HG03135 (cell line): ENCODE results near the gene SERPINB8.
"Not testable (repeated sequence)": the region's sequence is repeated elsewhere in the genome, so short reads cannot be mapped to it uniquely, and the experiment has no call there.

Experiments
- ATAC-seq: cut with Tn5 transposase; IDR thresholded peaks from one replicate; pipeline ENCODE4 v1.9.1; 2021; ENCODE audit warnings: mild to moderate bottlenecking, moderate library complexity; ENCODE audit not compliant: unreplicated experiment

SERPINB8 gene

GRCh38 chr18:63969942-63970808, at the start of gene SERPINB8:
SERPINB8 (plus strand) TSS chr18:63970081; CDS start chr18:63978309, 8,228 bp downstream.
- ATAC-seq = peak; percentile 91

GRCh38 chr18:63922049-63922448, 47.8 kb upstream of the SERPINB8 start:
- ATAC-seq = no peak

DNA sequence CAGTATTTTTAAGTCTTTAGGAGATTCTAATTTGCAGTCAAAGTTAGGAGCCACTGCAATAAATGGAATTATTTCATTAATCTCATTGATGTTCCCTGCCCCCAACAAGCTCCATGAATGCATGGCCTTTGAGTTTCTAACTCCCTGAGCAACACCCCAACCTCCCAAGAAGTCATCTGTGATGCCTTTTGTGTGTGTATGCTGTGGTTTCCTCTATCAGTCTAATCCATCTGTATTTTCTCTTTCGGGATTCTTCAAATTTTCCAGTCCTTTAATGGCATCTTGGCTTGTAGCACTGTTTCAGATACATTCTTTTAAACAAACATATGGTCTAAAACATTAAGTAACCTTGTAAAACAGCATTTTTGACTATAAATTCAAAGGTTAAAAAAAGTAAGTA, 45.3 kb upstream of the SERPINB8 start:
- no peak for ATAC-seq

DNA sequence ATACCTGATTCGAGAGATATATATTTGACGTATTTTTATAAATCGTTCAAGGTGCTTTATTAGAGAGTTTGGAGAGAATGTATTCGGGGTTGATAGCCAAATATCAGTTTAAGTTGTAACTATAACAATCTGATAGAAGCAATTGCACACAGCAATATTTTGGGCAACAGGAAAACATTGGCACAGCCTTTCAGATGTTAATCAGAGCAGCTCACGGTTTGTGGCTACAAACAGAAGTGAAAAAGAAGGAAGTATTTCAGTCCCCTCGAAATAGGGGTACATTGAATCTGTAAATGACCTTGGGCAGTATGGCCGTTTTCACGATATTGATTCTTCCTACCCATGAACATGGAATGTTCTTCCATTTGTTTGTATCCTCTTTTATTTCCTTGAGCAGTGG, 41.5 kb upstream of the SERPINB8 start:
- no peak for ATAC-seq

DNA sequence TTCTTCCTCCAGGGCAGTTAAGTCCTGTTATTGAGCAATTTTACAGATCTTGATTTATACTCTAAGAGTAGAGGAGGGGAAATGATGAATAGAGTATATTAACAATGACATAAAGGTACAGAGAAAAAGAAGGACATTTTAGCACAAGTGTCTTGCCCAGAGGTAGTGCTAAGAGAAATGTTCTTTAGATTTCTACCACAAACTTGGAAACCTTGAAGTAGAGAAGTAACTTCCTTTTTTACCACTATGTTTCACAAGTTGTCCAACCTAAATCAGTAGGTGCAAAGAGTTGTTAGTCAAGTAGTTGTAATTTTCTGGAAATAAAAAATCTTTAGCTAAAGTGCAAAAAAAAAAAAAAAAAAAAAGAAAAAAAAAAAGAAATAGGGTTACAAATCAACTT, 40.5 kb upstream of the SERPINB8 start:
- not testable (repeated sequence) for ATAC-seq

- ATAC-seq = no peak
Observed at GRCh38 chr18:63930773-63931354, 39.0 kb upstream of the SERPINB8 start.

DNA sequence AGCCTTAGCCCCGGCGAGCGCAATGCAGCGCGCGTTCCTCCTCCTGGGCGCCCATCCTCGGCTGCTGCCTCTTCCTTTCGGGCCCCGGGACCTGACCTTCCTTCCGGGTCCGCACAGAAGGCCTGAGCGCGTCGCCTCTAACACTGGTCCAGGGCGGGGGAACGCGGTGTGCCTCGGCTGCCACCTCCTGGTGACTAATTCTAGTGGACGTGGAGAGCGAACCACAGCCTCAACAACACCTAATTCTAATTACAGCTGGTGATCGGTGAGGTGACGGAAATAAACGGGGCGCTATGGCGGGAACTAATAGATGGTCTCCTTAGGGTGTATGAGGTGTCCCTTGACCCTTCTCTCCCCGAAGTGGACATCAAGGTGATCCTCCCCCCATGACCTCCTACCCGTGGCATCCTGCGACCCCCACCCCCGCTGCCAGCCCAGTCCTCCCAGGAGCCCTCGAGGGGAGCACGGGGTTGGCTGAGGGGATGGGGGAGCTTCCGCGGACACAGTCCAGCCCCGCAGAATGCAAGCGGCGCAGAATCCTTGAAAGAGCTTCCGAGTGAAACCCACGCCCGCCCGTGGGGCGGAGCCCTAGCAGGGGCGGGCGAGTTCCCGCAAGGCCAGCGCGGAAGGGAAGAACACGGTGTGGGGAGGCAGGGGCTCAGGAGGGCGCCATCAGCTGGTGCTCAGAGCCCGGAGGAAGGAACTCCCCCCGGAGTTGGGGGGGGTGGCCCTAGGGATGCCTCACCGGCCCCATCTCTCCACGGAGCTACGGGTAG, 33.5 kb upstream of the SERPINB8 start:
- peak; percentile 99 for ATAC-seq

- ATAC-seq = peak; percentile 35
Observed at GRCh38 chr18:63936932-63937393, 32.9 kb upstream of the SERPINB8 start.

DNA sequence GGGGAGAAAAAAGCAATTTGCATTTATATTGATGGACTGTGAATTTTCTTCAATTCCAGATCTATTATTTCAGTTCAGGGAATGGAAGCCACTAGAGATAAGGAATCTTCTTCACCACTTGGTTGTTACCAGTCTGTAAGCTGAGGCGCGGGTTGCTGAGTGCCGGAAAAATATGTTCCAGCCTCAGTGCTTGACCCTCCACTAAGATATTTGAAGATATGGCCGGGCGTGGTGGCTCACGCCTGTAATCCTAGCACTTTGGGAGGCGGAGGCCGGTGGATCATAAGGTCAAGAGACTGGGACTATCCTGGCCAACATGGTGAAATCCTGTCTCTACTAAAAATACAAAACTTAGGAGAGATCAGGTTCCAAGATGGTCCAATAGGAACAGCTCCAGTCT, 29.9 kb upstream of the SERPINB8 start:
- ATAC-seq = no peak

- not testable (repeated sequence) for ATAC-seq
Observed at GRCh38 chr18:63940543-63941050, 29.3 kb upstream of the SERPINB8 start.

DNA sequence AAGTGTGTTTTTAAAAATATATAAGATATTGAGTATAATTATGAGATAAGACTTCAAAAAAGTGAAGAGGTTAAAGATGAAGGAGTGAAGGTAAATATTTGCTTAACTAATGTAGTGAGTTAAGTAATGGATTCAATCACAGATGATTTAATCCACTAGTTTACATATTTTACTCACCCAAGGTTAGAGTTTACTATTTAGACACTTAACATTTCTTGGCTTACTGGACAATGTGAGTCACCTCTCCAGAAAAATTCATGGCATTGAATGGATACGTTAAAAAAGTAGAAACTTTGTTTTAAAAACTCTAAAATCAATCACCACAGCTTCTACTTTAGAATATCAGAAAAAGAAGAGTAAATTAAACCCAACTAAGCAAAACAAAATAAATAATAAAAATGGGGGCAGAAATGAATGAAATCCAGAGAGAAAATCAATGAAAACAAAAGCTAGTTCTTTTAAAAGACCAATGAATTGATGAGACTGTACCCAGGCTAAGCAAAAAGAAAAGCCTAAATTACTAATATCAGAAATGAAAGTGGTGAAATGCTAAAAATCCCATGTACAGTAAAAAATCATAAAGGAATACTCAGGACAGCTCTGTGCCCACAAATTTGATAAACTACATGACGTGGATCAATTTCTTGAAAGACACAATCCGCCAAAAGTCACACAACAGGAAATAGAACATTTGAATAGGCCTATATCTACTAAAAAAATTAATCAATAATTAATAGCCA, 22.7 kb upstream of the SERPINB8 start:
- no peak for ATAC-seq

DNA sequence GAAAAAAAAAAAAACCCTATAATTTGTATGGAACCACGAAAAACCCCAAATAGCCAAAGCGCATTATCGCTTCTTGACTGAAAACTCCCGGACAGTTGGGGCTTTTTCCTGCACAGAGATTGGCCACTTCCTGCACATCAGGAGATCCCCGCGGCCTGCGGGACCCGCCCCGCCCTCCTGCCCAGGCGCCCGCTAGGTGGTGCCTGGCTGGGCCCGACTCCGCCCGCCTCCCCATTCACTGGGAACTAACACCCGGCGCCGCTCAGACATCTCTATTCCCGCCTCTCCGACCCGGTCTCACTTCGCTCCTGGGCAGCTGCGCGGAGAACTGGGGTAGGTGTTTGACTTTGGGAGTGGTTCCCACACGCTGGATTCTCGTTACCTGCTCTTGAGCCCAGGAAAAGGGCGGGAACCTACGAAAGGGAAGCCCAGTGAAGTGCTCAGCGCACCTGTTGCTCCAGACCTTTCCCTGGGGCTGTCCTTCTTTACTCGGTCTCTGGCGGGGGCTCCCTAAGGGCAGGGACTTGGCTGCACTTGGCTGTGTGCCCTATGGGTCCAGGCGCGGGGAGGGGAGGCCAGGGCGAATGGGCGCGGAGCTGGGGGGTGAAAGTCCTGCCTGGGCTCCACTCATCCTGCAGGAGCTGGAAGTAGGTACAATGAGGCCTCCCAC, 20.7 kb upstream of the SERPINB8 start, which contains the start of gene HMSD:
TSS of gene HMSD (plus strand) at position 234 of the 670 bp plus-strand sequence. CDS start 4,155 bp downstream, outside the sequence.
- ATAC-seq = peak; percentile 83

DNA sequence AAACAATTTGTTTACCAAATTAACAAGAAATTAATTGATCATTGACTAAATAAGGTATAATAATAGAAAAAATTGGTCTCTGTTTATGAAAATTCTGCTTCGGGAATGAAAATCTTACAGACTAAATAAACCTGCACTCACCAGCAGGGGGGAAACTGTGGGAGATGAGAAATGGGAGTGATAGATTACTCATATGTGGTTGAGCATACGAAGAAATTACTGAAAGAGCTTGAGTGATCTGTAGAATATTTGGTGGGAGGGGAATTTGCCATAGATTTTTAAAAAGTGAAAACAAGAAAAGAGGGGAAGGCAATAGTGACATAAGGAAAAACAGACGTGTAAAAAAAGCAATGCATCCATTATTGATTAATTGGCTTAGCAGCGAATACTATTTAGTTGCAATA, 18.6 kb upstream of the SERPINB8 start:
- ATAC-seq = peak; percentile 43

DNA sequence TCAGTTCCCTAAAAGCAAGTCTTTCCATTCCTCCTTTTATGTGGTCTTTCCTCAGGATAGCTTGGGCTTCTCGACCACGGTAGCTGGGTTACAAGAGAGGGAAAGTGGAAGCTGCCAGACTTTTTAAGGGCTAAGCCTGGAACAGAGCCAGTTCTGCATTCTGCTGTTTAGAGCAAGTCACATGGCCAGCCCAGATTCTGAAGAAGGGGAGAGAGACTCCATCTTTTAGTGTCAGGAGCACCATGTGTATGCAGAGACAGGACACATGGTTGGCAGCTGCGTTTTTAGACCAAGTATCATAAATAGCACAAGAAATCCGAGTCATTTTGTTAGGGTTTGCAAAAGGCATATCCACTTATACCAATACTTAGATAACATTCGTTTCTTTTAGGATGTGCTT, 16.1 kb upstream of the SERPINB8 start:
- ATAC-seq = no peak

DNA sequence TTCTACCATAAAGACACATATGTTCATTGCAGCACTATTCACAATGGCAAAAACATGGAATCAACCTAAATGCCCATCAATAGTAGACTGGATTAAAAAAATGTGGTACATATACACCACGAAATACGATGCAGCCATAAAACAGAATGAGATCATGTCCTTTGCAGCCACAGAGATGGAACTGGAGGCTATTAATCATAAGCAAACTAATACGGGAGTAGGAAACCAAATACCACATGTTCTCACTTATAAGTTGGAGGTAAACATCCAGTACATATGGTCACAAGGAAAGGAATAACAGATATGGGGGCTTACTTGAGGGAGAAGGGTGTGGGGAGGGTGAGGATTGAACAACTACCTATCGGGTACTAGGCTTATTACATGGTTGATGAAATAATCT, 13.1 kb upstream of the SERPINB8 start:
- no peak for ATAC-seq

DNA sequence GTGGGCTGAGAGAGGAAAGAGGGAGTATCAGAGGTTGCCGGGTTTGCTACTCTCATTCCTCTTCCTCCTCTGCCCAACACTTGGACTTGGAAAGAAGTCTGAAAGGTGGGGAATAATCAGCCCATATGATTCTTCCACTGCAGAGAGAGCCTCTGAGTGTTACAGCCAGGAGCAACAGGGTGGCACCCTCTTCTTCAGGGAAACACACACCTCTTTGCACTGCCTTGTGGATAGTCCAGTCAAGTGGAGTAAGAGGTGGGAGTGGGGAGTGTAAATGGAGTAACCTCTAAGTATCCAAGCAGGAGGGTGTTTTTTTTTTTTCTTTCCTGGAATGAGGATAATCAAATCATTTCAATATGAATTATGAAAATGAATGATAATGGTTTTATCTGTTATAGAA, 9.0 kb upstream of the SERPINB8 start:
- ATAC-seq = no peak

- ATAC-seq = no peak
Observed at GRCh38 chr18:63961435-63961980, 8.4 kb upstream of the SERPINB8 start.

DNA sequence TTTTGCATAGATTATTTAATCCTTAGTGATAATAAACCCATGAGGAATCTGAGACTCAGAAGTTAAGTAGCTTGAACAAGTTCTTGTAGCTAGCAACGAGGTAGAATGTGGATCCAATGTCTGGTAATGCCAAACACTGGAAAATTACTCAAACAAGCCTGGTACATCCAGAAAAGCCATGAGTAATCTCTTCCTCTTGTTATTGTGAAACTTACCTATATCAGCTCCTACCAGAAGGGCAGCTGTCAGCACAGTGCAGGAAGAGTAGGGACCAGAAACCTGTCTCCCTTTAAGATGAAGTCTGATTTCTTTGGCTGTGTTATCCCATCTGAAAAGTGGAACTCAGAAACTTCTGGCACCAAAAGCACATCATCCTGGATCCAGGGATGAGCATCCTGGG, 7.7 kb upstream of the SERPINB8 start:
- no peak for ATAC-seq

GRCh38 chr18:63963615-63964256, 6.1 kb upstream of the SERPINB8 start:
- ATAC-seq = peak; percentile 80
